Naive thymus-derived CD8-positive, alpha-beta T cell (primary cell): ENCODE measurements around the gene ASB15. TPM values are rescaled to one million over a fixed set of nuclear protein-coding genes. Genes with fewer than 3 reads are reported as not detected.

Experiments
- ATAC-seq, 2 donors: fragments of 150-1000 bp; cut with Tn5 transposase in 1 of 2; sonication (Bioruptor Pico), chemical (Tn5 transposase) in 1 of 2; 1 replicate in 1 of 2; 2 replicates in 1 of 2; pipeline ENCODE4 v1.10.0; 2021; ENCODE audit warnings: mild to moderate bottlenecking in 2 of 2, moderate library complexity in 2 of 2
- POLR2A ChIA-PET: fragments of 350-600 bp; sonication (Branson Sonifier 250); formaldehyde crosslinking; loops from one replicate; lab custom pipeline; 2021; ENCODE audit warnings: antibody characterized with exemption; lab: Charles Lee
- DNase-seq, 10 donors: peaks; one replicate each; pipeline versions ENCODE4 v3.0.0 to v3.0.0-alpha.2; 2020 to 2022
- H3K27ac Mint-ChIP-seq, 10 donors: one replicate each; pipeline ENCODE4 v1.8.0; 2020 to 2022; ENCODE audit warnings: mild to moderate bottlenecking in 10 of 10, mixed read lengths in 10 of 10, moderate library complexity in 4 of 10, inconsistent platforms in 1 of 10
- H3K27me3 Mint-ChIP-seq, 5 donors: one replicate each; pipeline ENCODE4 v1.8.0; 2021 to 2022; ENCODE audit warnings: mixed read lengths in 5 of 5
- H3K36me3 Mint-ChIP-seq, 3 donors: one replicate each; pipeline ENCODE4 v1.8.0; 2020 to 2022; ENCODE audit warnings: mixed read lengths in 3 of 3, mild to moderate bottlenecking in 2 of 3, inconsistent platforms in 1 of 3
- H3K4me1 Mint-ChIP-seq, 4 donors: one replicate each; pipeline ENCODE4 v1.8.0; 2021 to 2022; ENCODE audit warnings: mixed read lengths in 4 of 4
- H3K4me3 Mint-ChIP-seq, 10 donors: one replicate each; pipeline ENCODE4 v1.8.0; 2020 to 2022; ENCODE audit warnings: mild to moderate bottlenecking in 10 of 10, mixed read lengths in 10 of 10, moderate library complexity in 6 of 10, inconsistent platforms in 1 of 10
- H3K9me3 Mint-ChIP-seq, 9 donors: one replicate each; pipeline ENCODE4 v1.8.0; 2020 to 2022; ENCODE audit warnings: mixed read lengths in 9 of 9, mild to moderate bottlenecking in 3 of 9, inconsistent platforms in 1 of 9, moderate library complexity in 1 of 9
- polyA plus RNA-seq, 3 donors: library from polyadenylated mRNA; unstranded; fragments of 300-500 nt; fragmentation: Illumina TruSeq; gene quantifications; one replicate each; pipeline ENCODE4 v1.2.3, GENCODE V29; 2021
- total RNA-seq, 8 experiments: library from RNA in 2 of 8; stranded (reverse) in 2 of 8; gene quantifications; one replicate each; pipeline ENCODE4 v1.2.3 and lab custom pipeline; 2021 to 2026

The ASB15 gene
- total and polyA plus RNA-seq, 5 experiments from 2014 or later: 0.09 to 0.11 TPM; not detected in 3

DNA sequence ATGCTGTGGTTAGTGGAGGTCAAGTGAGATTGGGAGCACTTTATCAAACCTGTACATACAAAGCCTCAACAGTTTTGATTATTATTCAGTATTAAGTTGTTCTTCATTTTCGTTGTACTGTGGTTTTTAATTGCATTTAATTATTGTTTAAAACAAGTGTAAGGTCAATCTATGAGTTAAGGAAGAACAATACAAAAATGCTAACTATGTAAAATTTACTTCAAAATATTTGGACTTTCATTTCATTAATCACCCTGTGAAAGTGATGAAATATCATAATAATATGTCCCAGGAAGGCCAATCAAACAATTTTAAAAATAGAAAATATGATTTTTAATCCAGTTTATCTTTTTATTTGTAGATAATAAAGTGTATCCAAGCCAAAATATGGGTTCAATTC, 30.4 kb upstream of the ASB15 start:
- no peaks in the 10 kb centered on the region for H3K9me3 Mint-ChIP-seq
- no peak overlapping the region for H3K4me3 Mint-ChIP-seq
- no peak for ATAC-seq
- no peak overlapping the region for H3K27ac Mint-ChIP-seq
- H3K4me1 Mint-ChIP-seq: peaks cover 0 to 2% (median 0%) of the 10 kb centered on the region in 4 donors
- H3K36me3 Mint-ChIP-seq: no peaks in the 10 kb centered on the region
- H3K27me3 Mint-ChIP-seq: peaks cover 0 to 9% (median 3%) of the 10 kb centered on the region in 5 donors
- POLR2A ChIA-PET: no interaction called here
- DNase-seq: no peak

DNA sequence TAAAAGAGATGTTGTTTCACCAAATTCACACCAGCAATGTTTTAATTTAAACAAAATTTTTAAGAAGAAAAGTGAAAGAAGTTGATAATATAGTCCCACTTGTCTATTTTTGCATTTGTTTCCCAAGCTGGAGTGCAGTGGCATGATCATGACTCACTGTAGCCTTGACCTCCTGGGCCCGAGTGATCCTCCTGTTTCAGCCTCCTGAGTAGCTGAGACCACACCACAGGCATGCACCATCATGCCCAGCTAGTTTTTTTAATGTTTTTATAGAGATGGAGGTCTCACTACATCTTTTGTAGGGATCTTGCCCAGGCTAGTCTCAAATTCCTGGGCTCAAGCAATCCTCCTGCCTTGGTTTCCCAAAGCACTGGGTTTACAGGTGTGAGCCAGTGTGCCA, 29.9 kb upstream of the ASB15 start:
- DNase-seq (no peak), ATAC-seq (no peak)
- Mint-ChIP-seq H3K27me3 (peaks cover 0 to 7% (median 3%) of the 10 kb centered on the region in 5 donors), H3K27ac (no peak overlapping the region), H3K36me3 (no peaks in the 10 kb centered on the region), H3K4me1 (peaks cover 0 to 2% (median 0%) of the 10 kb centered on the region in 4 donors), H3K4me3 (no peak overlapping the region), H3K9me3 (no peaks in the 10 kb centered on the region)
- POLR2A ChIA-PET: no interaction called here

DNA sequence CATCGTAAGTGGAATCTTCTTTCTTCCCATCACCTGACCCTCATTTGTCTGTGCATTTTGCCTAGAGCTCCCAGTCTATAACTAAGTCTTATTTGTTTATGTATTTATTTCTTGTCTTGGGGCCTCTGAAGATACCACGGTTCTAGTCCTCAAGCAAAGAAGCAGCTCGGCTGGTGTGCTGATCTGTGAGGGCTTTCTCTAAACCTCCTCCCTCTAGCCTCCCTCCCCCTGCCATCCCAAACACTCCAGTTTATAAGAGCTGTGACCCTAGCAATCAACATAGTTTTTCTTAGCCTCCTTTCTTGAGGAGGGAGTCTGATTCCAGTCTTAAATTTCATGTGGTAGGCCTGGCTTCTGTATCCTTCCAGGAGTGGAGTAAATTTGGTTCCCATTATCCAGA, 28.3 kb upstream of the ASB15 start:
- DNase-seq (no peak), ATAC-seq (no peak)
- H3K27ac Mint-ChIP-seq: no peak overlapping the region
- POLR2A ChIA-PET: no interaction called here
- H3K27me3 Mint-ChIP-seq: peaks cover 2 to 11% (median 2%) of the 10 kb centered on the region in 5 donors
- H3K36me3 Mint-ChIP-seq: no peaks in the 10 kb centered on the region
- H3K4me1 Mint-ChIP-seq: peaks cover 0 to 2% (median 0%) of the 10 kb centered on the region in 4 donors
- no peaks in the 10 kb centered on the region for H3K9me3 Mint-ChIP-seq
- no peak overlapping the region for H3K4me3 Mint-ChIP-seq

DNA sequence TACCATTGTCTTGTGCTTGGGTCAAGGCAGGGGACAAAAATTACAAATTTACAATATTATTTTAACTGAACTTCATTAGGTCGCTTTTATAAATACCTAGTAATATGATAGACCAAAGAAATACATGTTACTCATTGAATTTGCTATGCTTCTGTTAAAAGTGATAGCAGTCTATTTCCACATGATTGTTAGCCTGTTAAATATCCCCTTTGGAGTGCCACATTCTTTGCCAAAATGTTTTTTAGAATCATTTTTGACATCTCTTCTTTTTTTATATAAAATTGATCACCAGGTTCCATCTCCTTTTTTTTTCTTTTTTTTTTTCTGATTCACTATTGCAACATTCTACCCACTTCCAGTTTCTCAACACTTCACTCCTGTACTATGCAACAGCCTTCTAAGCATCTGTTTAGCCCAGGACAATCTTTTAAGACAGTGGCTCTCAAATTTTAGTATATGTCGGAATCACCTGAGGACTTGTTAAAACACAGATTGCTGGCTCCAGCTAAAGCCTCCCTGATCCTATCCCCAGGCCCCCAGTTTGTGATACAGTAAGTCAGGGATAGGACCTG, 27.6 kb upstream of the ASB15 start:
- Mint-ChIP-seq H3K9me3 (no peaks in the 10 kb centered on the region), H3K27ac (no peak overlapping the region), H3K4me1 (peaks cover 0 to 2% (median 0%) of the 10 kb centered on the region in 4 donors), H3K4me3 (no peak overlapping the region), H3K27me3 (peaks cover 3 to 14% (median 6%) of the 10 kb centered on the region in 5 donors), H3K36me3 (no peaks in the 10 kb centered on the region)
- no peak for DNase-seq
- POLR2A ChIA-PET: no interaction called here
- ATAC-seq: no peak

DNA sequence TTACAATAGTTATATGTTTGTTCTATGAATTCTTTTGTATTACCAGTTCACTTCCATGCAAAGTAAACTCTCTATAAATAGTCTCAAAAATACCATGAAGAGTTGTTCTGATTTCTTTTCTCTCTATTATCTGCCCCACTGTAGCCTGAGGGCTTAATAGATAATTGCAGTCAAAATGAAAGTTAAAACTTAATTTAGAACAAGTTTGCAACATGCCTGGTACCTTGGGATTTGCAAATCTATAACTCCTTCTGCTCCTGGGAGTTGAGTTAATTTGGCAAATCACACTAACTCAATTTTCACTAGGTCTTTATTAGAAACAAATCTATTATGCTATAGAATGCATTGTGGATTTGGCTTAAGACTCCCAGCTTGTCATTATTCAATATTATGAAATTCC, 22.2 kb upstream of the ASB15 start:
- no peaks in the 10 kb centered on the region for H3K36me3 Mint-ChIP-seq
- no peak overlapping the region for H3K4me3 Mint-ChIP-seq
- no peak overlapping the region for H3K27ac Mint-ChIP-seq
- peaks cover 0 to 2% (median 0%) of the 10 kb centered on the region in 4 donors for H3K4me1 Mint-ChIP-seq
- POLR2A ChIA-PET: no interaction called here
- H3K27me3 Mint-ChIP-seq: peaks cover 13 to 31% (median 22%) of the 10 kb centered on the region in 5 donors
- no peak for DNase-seq
- H3K9me3 Mint-ChIP-seq: no peaks in the 10 kb centered on the region
- no peak for ATAC-seq

DNA sequence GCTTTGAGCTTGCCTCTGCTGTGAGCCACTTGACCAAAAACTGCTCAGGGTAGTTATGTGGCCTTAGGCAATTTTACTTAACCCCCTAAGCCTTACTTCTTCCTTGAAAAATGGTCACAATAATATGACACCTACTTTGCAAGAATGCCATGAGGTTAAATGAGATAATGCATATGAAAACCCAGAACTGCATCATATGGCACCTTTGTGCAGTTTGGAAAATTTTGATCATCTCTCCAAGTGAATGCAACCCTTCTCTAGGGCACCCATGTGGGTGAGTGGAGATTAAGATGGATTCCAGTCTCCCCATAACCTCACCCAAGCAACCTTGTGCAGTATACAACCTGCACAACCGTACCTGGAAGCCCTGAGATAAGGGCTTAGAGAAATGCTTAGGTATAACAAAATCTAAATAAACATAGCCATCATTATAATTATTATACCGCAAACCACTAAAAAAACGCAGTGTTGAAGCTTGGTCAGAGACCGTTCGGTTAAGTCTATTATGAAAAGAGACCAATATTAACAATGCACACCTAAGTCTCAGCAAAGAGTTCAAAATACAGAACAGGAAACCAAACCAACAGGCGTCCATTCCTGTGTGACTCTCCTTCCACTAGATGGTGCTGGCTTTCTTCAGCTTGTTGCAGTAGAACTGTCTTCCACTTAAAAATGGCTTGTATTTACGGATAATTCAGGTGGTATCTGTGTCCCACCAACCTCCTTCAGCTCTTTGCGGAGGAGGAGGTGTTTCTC, 21.0 kb upstream of the ASB15 start:
- no peak overlapping the region for H3K27ac Mint-ChIP-seq
- peaks cover 13 to 30% (median 22%) of the 10 kb centered on the region in 5 donors for H3K27me3 Mint-ChIP-seq

DNA sequence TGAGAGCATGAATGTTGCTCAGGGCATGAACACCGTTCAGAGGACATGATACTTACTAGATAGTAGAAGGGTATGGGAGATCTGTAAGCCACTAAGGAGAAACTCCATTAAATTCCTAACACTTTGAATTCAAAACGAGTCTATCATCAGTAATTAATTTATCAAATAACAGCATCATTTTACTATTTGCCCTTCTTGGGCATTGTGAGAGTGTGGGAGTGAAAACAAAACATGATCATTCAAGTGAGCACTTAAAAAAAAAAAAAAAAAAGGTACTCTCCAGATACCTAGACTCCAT, 20.5 kb upstream of the ASB15 start:
- DNase-seq (no peak), ATAC-seq (no peak)
- Mint-ChIP-seq H3K4me3 (no peak overlapping the region), H3K4me1 (peaks cover 0 to 2% (median 0%) of the 10 kb centered on the region in 4 donors), H3K9me3 (no peaks in the 10 kb centered on the region), H3K27me3 (peaks cover 13 to 30% (median 22%) of the 10 kb centered on the region in 5 donors), H3K36me3 (no peaks in the 10 kb centered on the region), H3K27ac (peak overlapping the region in 1 of 10 donors; percentile 17)
- POLR2A ChIA-PET: no interaction called here

More for the DNA sequence above, 21.0 kb upstream of the ASB15 start:
- peak in 1 of 10 donors; percentile 6 for DNase-seq
- Mint-ChIP-seq H3K4me1 (peaks cover 0 to 2% (median 0%) of the 10 kb centered on the region in 4 donors), H3K9me3 (no peaks in the 10 kb centered on the region), H3K36me3 (no peaks in the 10 kb centered on the region), H3K4me3 (no peak overlapping the region)
- ATAC-seq: peak in 1 of 2 donors; percentile 65
- POLR2A ChIA-PET: no interaction called here

DNA sequence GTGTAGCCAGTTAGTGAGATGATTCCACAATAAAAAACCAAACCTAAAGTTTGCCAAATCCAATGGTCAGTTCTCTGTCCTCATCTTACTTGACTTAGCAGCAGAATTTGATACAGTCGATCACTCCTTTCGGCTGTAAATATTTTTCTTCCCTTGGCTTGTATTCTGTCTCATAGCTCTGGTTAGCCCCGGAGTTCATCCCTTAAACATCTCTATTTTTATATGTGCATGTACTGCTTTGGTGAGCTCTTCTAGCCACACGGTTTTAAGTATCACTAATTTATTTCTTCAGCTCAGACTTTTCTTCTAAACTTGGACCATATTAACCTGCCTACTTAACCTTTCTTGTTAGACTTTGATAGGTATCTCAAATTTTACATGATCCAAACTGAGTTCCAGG, 17.8 kb upstream of the ASB15 start:
- no peak for DNase-seq
- no peak for ATAC-seq
- no peaks in the 10 kb centered on the region for H3K36me3 Mint-ChIP-seq
- POLR2A ChIA-PET: no interaction called here
- no peaks in the 10 kb centered on the region for H3K9me3 Mint-ChIP-seq
- H3K4me1 Mint-ChIP-seq: peaks cover 0 to 2% (median 0%) of the 10 kb centered on the region in 4 donors
- no peak overlapping the region for H3K27ac Mint-ChIP-seq
- peaks cover 11 to 20% (median 18%) of the 10 kb centered on the region in 5 donors for H3K27me3 Mint-ChIP-seq
- H3K4me3 Mint-ChIP-seq: no peak overlapping the region

DNA sequence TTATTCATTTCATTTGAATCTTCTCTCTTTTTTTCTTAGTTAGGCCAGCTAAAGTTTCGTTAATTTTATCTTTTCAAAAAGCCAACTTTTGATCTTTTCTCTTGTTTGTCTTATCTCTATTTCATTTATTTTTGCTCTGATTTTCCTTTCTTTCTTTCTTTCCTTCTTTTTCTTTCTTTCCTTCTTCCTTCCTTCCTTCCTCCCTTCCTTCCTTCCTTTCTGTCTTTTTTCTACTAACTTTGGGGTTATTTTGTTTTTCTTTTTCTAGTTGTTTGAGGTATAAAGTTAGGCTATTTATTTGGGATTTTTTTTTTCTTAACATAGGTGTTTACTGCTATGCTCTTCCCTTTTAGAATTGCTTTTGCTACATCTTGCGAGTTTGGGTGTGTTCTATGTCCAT, 13.2 kb upstream of the ASB15 start:
- POLR2A ChIA-PET: no interaction called here
- no peak overlapping the region for H3K4me3 Mint-ChIP-seq
- ATAC-seq (no peak), DNase-seq (no peak)
- peaks cover 18 to 43% (median 25%) of the 10 kb centered on the region in 5 donors for H3K27me3 Mint-ChIP-seq
- H3K9me3 Mint-ChIP-seq: no peaks in the 10 kb centered on the region
- H3K36me3 Mint-ChIP-seq: no peaks in the 10 kb centered on the region
- no peaks in the 10 kb centered on the region for H3K4me1 Mint-ChIP-seq
- no peak overlapping the region for H3K27ac Mint-ChIP-seq

DNA sequence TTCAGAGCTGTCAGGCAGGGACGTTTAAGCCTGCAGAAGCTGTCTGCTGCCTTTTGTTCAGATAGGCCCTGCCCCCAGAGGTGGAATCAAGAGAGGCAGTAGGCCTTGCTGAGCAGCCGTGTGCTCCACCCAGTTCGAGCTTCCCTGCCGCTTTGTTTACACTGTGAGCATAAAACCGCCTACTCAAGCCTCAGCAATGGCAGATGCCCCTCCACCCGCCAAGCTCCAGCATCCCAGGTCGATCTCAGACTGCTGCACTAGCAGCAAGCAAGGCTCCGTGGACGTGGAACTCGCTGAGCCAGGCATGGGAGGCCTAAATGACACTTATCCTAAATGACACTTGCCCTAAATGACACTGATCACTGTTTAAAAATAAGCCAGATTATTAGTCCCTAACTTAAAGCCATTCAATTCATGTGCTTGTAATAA, 6.8 kb upstream of the ASB15 start:
- Mint-ChIP-seq H3K4me1 (no peaks in the 10 kb centered on the region), H3K9me3 (no peaks in the 10 kb centered on the region), H3K27ac (no peak overlapping the region), H3K4me3 (no peak overlapping the region), H3K36me3 (peaks cover 0 to 4% (median 0%) of the 10 kb centered on the region in 3 donors), H3K27me3 (peaks cover 27 to 66% (median 40%) of the 10 kb centered on the region in 5 donors)
- POLR2A ChIA-PET: no interaction called here
- ATAC-seq: no peak
- DNase-seq: no peak

DNA sequence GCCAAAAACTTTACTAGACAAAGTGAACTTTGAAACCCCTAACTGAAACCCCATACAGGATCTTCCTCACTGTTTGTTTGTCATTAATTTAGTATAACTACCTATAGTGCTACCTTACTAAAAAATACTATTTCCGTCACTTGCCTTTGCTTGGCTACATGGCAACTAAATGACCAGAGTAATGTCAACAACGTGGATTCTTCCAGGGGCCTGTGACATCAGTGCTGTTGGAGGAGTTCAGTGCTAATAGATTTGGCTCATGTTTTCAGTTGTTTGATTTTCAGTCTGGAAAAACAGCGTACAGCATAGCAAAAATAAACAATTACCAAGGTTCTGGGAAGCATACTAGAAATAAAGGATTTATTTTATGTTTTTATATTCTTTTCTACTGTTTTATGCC, 3.0 kb upstream of the ASB15 start:
- no peak for DNase-seq
- Mint-ChIP-seq H3K36me3 (peaks cover 0 to 4% (median 0%) of the 10 kb centered on the region in 3 donors), H3K4me1 (no peaks in the 10 kb centered on the region), H3K27ac (no peak overlapping the region), H3K4me3 (no peak overlapping the region), H3K27me3 (peaks cover 10 to 37% (median 21%) of the 10 kb centered on the region in 5 donors), H3K9me3 (no peaks in the 10 kb centered on the region)
- ATAC-seq: no peak
- POLR2A ChIA-PET: no interaction called here

DNA sequence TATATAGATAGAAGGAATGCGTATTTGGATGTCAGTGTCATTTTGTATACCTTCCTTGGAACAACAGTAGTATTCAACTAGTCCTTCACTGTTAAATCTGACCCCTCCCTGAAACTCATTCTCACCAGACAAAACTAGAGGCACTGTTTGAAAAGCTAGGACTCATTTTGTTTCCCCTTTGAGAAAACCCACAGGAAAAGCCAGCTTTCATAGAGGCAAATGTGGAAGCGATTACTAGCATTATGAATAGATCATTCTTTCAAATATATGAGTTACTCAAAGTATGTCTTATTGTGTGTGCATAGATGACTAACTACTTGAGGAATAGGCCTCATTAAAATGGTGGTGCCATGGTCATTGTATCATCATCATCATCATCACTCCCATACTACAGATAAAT, 1.9 kb upstream of the ASB15 start:
- Mint-ChIP-seq H3K4me3 (no peak overlapping the region), H3K27me3 (peaks cover 8 to 37% (median 17%) of the 10 kb centered on the region in 5 donors), H3K9me3 (no peaks in the 10 kb centered on the region), H3K4me1 (no peaks in the 10 kb centered on the region), H3K36me3 (peaks cover 0 to 4% (median 0%) of the 10 kb centered on the region in 3 donors), H3K27ac (no peak overlapping the region)
- POLR2A ChIA-PET: no interaction called here
- DNase-seq: no peak
- no peak for ATAC-seq

DNA sequence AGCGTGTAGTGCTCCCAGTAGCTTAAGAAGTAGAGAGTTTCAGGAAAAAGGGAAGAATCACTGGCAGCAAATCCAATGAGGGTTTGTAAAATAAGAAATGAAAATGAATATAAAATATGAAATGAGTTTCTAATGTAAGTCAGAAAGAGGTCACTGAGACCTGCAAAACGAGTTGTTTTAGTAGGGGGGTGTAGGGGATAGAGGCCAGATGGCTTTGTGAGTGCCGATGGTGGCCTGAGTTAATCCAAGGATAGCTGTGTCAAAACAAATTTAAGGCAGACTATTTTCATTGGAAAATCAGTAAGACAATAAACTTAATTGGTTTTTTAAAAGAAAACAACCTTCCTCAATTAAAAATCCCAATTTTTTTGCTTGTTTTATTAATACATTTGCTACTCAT, 745 bp upstream of the ASB15 start:
- Mint-ChIP-seq H3K27ac (no peak overlapping the region), H3K4me1 (no peaks in the 10 kb centered on the region), H3K4me3 (no peak overlapping the region), H3K27me3 (peaks cover 6 to 30% (median 10%) of the 10 kb centered on the region in 5 donors), H3K9me3 (no peaks in the 10 kb centered on the region), H3K36me3 (no peaks in the 10 kb centered on the region)
- ATAC-seq (no peak), DNase-seq (no peak)
- POLR2A ChIA-PET: no interaction called here
